SU-DHL-6 (cell line): ENCODE results near the gene PLCL1.

ENCODE experiments used
- H2AFZ ChIP-seq: fragments of 200-600 bp; sonication (generic); 2 replicates; pipeline ENCODE4 v1.6.1; 2014; ENCODE audit warnings: low read depth, mild to moderate bottlenecking, moderate library complexity, mixed read lengths, antibody characterized with exemption, low read length; ENCODE audit not compliant: severe bottlenecking
- H3F3A ChIP-seq: fragments of 200-600 bp; shearing (Covaris generic); 2 replicates; pipeline ENCODE4 v1.6.0; 2016; ENCODE audit warnings: antibody characterized with exemption, mild to moderate bottlenecking; ENCODE audit not compliant: insufficient read depth
- H3K27ac ChIP-seq: fragments of 200-600 bp; sonication (generic); 2 replicates; pipeline ENCODE4 v1.5.1; 2016; ENCODE audit warnings: low read depth, mild to moderate bottlenecking, low read length, moderate library complexity, mixed read lengths
- H3K27me3 ChIP-seq: fragments of 200-600 bp; sonication (generic), shearing (Covaris generic); 2 replicates; pipeline ENCODE4 v1.6.0; 2014; ENCODE audit warnings: mild to moderate bottlenecking, low read length
- H3K36me3 ChIP-seq: fragments of 200-600 bp; sonication (generic); 2 replicates; pipeline ENCODE4 v1.6.1; 2014; ENCODE audit warnings: mild to moderate bottlenecking, low read length, mixed read lengths
- H3K4me2 ChIP-seq: fragments of 300-600, 200-600 bp; shearing (Covaris generic), sonication (generic); 2 replicates; pipeline ENCODE4 v1.6.0; 2014; ENCODE audit warnings: low read length, low read depth, mild to moderate bottlenecking; ENCODE audit not compliant: poor library complexity, severe bottlenecking
- H3K4me3 ChIP-seq: fragments of 200-600 bp; sonication (generic); 2 replicates; pipeline ENCODE4 v1.5.1; 2014; ENCODE audit warnings: antibody characterized with exemption, low read length, mild to moderate bottlenecking, mixed read lengths; ENCODE audit not compliant: insufficient read depth, poor library complexity, severe bottlenecking
- H3K79me2 ChIP-seq: fragments of 200-600 bp; sonication (generic); 2 replicates; pipeline ENCODE4 v1.6.1; 2014; ENCODE audit warnings: mild to moderate bottlenecking, low read length, moderate library complexity; ENCODE audit not compliant: insufficient read depth
- H3K9ac ChIP-seq: fragments of 200-600 bp; sonication (generic); 2 replicates; pipeline ENCODE4 v1.7.0; 2014; ENCODE audit warnings: mild to moderate bottlenecking, low read length
- H3K9me2 ChIP-seq: fragments of 200-600 bp; sonication (generic); replicated peaks from 2 replicates; pipeline ENCODE4 v1.6.1; 2014; ENCODE audit warnings: low read length; ENCODE audit not compliant: insufficient read depth
- H3K9me3 ChIP-seq: fragments of 200-600 bp; sonication (generic); 2 replicates; pipeline ENCODE4 v1.6.1; 2014; ENCODE audit warnings: low read length, mixed read lengths; ENCODE audit not compliant: insufficient read depth
- H4K20me1 ChIP-seq: fragments of 200-600 bp; sonication (generic); 2 replicates; pipeline ENCODE4 v1.6.1; 2014; ENCODE audit warnings: low read depth, mild to moderate bottlenecking, antibody characterized with exemption, low read length, moderate library complexity, mixed read lengths
- EZH2phosphoT487 ChIP-seq: fragments of 200-600 bp; sonication (generic), shearing (Covaris generic); conservative IDR thresholded peaks from 2 replicates; pipeline ENCODE4 v1.6.1; 2018; ENCODE audit warnings: mild to moderate bottlenecking, antibody characterized with exemption, low read length, moderate library complexity, mixed read lengths
- TF ChIP-seq, protein P1 (sequence below): fragments of 200-600 bp; sonication (generic); IDR thresholded peaks from one replicate; pipeline ENCODE4 v1.5.1; 2017; ENCODE audit warnings: antibody characterized with exemption, mild to moderate bottlenecking, low read length, moderate library complexity; ENCODE audit not compliant: insufficient read depth, poor library complexity, severe bottlenecking

Gene PLCL1

DNA sequence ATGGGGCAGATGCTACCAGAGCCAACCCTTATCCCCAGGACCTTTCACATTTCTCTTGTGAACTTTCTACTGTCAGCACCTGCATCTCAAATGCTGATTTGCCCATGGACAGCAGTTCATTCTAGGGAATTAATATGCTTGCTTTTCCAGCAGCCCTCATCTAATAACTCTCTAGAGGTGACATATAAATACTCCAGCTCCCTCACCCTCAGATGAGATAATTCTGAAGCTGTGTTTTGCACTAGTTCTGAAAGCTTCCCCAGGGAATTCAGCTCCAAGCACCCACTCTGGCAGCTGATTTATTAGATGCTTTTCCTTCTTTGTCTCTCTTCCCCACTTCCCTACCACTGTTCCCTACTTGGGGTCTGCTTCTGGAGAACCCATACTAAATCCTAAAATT, 62.1 kb downstream of the PLCL1 start:
- TF ChIP-seq EZH2phosphoT487 = no peak
- TF ChIP-seq, protein P1, sequence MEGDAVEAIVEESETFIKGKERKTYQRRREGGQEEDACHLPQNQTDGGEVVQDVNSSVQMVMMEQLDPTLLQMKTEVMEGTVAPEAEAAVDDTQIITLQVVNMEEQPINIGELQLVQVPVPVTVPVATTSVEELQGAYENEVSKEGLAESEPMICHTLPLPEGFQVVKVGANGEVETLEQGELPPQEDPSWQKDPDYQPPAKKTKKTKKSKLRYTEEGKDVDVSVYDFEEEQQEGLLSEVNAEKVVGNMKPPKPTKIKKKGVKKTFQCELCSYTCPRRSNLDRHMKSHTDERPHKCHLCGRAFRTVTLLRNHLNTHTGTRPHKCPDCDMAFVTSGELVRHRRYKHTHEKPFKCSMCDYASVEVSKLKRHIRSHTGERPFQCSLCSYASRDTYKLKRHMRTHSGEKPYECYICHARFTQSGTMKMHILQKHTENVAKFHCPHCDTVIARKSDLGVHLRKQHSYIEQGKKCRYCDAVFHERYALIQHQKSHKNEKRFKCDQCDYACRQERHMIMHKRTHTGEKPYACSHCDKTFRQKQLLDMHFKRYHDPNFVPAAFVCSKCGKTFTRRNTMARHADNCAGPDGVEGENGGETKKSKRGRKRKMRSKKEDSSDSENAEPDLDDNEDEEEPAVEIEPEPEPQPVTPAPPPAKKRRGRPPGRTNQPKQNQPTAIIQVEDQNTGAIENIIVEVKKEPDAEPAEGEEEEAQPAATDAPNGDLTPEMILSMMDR = no peak
- Histone ChIP-seq H3K4me3 (no peak overlapping the region), H3K4me2 (no peak overlapping the region), H3K79me2 (no peaks in the 10 kb centered on the region), H4K20me1 (no peaks in the 10 kb centered on the region), H3K27ac (no peak overlapping the region), H2AFZ (no peak overlapping the region), H3K36me3 (no peaks in the 10 kb centered on the region), H3K9me2 (no peaks in the 10 kb centered on the region), H3K27me3 (no peaks in the 10 kb centered on the region), H3K9me3 (no peaks in the 10 kb centered on the region), H3K9ac (no peak overlapping the region), H3F3A (no peaks in the 10 kb centered on the region)

DNA sequence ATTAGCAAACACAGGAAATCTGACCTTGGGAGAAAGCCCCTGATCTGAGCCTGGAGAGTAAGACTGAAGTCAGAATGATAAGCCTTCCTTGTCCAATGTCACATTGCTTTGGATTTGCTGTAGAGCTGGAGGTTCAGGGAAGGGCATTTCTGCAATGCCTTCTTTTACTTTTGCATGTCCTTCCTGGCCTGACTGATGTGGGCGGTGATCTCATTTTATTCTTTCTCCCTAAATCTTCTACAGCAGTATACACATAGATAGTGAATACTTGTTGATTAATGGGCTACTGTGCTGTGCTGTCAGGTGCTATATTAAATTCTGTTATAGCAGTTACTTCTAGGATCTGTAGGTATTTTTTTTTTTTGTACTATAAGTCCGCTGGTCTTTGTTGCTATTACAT, 62.6 kb downstream of the PLCL1 start:
- Histone ChIP-seq H3K9me2 (no peaks in the 10 kb centered on the region), H3K79me2 (no peaks in the 10 kb centered on the region), H3K9ac (no peak overlapping the region), H3K27ac (no peak overlapping the region), H3K27me3 (no peaks in the 10 kb centered on the region), H3K4me2 (no peak overlapping the region), H4K20me1 (no peaks in the 10 kb centered on the region), H2AFZ (no peak overlapping the region), H3K4me3 (no peak overlapping the region), H3F3A (no peaks in the 10 kb centered on the region), H3K9me3 (no peaks in the 10 kb centered on the region), H3K36me3 (no peaks in the 10 kb centered on the region)
- no peak for TF ChIP-seq EZH2phosphoT487
- TF ChIP-seq, protein P1 = no peak

DNA sequence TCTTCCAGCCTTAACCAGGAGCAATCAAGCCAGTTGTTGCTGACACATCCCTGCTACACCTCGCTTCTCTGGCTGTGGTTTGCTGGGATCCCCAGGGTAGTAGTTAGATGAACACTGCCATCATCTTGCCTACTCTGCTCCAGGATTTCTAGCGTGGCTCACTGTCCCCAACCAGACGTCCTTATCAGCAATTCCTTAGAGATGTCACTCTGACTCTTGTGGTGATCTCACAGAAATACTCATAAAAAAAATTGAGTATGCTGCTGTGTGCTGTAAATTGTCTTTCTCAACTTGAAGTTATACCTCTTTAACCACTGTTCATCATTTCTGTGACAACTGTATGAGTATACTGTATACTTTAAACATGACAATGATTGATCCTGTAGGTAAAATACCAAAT, 63.2 kb downstream of the PLCL1 start:
- Histone ChIP-seq H4K20me1 (no peaks in the 10 kb centered on the region), H3K27me3 (no peaks in the 10 kb centered on the region), H2AFZ (no peak overlapping the region), H3K9ac (no peak overlapping the region), H3K79me2 (no peaks in the 10 kb centered on the region), H3K27ac (no peak overlapping the region), H3K4me3 (no peak overlapping the region), H3K36me3 (no peaks in the 10 kb centered on the region), H3F3A (no peaks in the 10 kb centered on the region), H3K4me2 (no peak overlapping the region), H3K9me2 (no peaks in the 10 kb centered on the region), H3K9me3 (no peaks in the 10 kb centered on the region)
- TF ChIP-seq EZH2phosphoT487 = no peak
- TF ChIP-seq, protein P1 = no peak

DNA sequence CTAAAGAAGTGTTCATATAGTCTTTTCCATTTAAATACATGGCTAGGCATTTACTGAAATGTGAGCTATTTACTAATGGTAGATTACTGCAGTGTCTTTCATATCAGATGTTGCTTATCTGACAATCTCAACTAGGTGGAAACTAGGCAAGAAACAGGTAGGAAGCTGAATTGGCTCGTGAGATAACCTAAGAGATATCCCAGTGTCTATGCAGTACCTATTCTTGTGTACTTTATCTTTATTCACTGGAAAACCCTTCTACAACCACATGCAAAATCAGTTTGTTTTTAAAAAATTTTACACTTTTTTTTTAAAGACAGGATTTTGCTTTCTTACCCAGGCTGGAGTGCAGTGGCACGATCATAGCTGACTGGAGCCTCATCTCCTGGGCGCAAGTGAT, 63.8 kb downstream of the PLCL1 start:
- no peak overlapping the region for H3K27ac ChIP-seq
- no peaks in the 10 kb centered on the region for H3K79me2 ChIP-seq
- TF ChIP-seq, protein P1 = no peak
- TF ChIP-seq EZH2phosphoT487 = no peak

More for the DNA sequence above, 63.8 kb downstream of the PLCL1 start:
- Histone ChIP-seq H3K4me3 (no peak overlapping the region), H3K4me2 (no peak overlapping the region), H4K20me1 (no peaks in the 10 kb centered on the region), H3K36me3 (no peaks in the 10 kb centered on the region), H3F3A (no peaks in the 10 kb centered on the region), H2AFZ (no peak overlapping the region), H3K27me3 (no peaks in the 10 kb centered on the region), H3K9me3 (no peaks in the 10 kb centered on the region), H3K9ac (no peak overlapping the region), H3K9me2 (no peaks in the 10 kb centered on the region)
